Measurements from ENCODE around the gene ZDHHC14. TPM values are rescaled to one million over a fixed set of nuclear protein-coding genes. Genes with fewer than 3 reads are reported as not detected.

The ZDHHC14 gene
- total and polyA plus RNA-seq, 8 donors = 3.4 to 25.7 (median 7.4) TPM

DNA sequence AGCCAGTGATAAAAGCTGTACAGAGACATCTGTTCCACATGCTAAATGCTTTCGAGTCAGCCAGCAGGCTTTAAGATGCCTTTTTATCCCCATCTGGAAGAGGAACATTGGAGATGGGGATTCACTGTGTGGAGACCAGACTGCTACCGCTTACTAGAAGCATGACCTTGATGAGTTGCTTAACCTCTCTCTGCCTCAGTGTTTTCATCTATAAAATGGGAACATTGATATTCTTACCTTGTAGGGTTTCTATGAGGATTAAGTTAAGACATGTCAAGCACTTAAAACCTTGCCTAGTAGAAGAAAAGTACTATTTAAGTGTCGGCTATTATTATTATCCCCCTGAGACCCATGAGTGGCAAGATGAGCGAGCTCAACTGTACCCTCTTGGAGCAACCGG lies 276.8 kb downstream of the ZDHHC14 start:
- Histone ChIP-seq H3K4me3 (no peak overlapping the region), H3K9me3 (no peaks in the 10 kb centered on the region), H3K36me3 (peaks cover 0 to 54% (median 25%) of the 10 kb centered on the region in 4 donors), H3K4me1 (peaks cover 0 to 13% (median 0%) of the 10 kb centered on the region in 4 donors), H3K27me3 (no peaks in the 10 kb centered on the region), H3K27ac (no peak overlapping the region)
- no peak for DNase-seq
- intact Hi-C loops (cut with DNase I; ENCODE audit: low total_unique reads) = no loop called here
- TF ChIP-seq POLR2AphosphoS5 (IDR thresholded peaks at IDR 0.05) (no peak), POLR2A (IDR thresholded peaks at IDR 0.05) (no peak), EP300 (IDR thresholded peaks at IDR 0.05) (no peak)
- TF ChIP-seq, protein P1, sequence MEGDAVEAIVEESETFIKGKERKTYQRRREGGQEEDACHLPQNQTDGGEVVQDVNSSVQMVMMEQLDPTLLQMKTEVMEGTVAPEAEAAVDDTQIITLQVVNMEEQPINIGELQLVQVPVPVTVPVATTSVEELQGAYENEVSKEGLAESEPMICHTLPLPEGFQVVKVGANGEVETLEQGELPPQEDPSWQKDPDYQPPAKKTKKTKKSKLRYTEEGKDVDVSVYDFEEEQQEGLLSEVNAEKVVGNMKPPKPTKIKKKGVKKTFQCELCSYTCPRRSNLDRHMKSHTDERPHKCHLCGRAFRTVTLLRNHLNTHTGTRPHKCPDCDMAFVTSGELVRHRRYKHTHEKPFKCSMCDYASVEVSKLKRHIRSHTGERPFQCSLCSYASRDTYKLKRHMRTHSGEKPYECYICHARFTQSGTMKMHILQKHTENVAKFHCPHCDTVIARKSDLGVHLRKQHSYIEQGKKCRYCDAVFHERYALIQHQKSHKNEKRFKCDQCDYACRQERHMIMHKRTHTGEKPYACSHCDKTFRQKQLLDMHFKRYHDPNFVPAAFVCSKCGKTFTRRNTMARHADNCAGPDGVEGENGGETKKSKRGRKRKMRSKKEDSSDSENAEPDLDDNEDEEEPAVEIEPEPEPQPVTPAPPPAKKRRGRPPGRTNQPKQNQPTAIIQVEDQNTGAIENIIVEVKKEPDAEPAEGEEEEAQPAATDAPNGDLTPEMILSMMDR (IDR thresholded peaks at IDR 0.05) = no peak
- 93 to 97% (median 96%) methylated on average over 5 of the region's 5 CpGs for WGBS, 5 donors

DNA sequence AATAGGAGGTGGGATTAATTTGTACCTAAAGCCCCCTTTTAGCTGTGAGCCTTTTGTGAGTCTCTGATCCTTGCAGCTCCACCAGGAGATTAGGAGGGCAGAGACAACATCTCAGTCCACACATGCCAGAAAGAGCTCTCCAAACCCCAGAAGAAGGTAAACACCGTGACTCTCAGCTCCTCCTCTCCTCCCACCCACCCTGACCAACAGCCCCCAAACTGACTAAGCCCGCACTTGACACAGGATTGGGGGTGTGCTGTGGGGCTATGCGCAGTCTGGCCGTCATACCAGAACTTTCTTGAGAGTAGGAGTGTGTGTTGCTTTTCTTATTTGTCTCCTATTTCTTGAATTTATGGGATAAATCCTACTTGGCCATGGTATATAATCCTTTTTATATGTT lies 277.3 kb downstream of the ZDHHC14 start:
- Histone ChIP-seq H3K36me3 (peaks cover 0 to 51% (median 24%) of the 10 kb centered on the region in 4 donors), H3K27ac (no peak overlapping the region), H3K4me1 (peaks cover 0 to 13% (median 0%) of the 10 kb centered on the region in 4 donors), H3K27me3 (no peaks in the 10 kb centered on the region), H3K4me3 (no peak overlapping the region), H3K9me3 (no peaks in the 10 kb centered on the region)
- TF ChIP-seq EP300 (IDR thresholded peaks at IDR 0.05) (no peak), POLR2AphosphoS5 (IDR thresholded peaks at IDR 0.05) (no peak), POLR2A (IDR thresholded peaks at IDR 0.05) (no peak)
- TF ChIP-seq, protein P1 (IDR thresholded peaks at IDR 0.05) = no peak
- intact Hi-C loops (cut with DNase I; ENCODE audit: low total_unique reads) = no loop called here
- WGBS, 5 donors = 80 to 88% (median 84%) methylated on average over 4 of the region's 4 CpGs
- DNase-seq = no peak

DNA sequence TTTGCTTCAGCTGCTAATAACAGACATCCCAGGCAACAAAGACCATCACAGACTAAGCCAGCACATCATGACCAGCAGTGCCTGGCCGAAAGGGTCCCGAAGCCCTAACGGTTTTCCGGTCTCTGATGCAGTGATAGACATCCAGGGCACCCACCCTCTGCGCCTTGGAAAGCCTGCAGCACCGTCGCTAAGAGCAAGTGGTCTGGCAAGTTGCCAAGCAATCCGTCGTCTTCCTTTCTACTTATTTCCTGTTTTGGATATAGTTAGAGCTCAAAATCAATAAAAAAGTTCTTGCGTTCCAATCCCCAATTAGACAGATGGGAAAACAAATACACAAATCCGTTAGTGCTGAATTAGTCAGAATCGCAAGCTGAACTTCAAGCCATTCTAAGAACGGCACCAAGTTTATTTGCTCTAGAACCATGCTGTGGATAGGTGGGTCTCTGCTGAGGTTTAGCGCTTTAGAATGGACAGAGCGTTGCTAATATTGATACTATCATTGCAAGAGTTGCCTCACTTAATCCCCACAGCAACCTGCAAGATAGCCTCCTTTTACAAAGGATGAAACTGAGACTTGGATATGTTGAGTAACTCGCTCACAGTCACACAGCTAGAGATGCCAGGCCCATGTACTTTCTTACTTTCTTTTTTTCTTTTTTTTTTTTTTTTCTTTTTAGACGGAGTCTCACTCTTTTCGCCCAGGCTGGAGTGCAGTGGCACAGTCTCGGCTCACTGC lies 278.7 kb downstream of the ZDHHC14 start:
- Histone ChIP-seq H3K36me3 (peaks cover 0 to 44% (median 14%) of the 10 kb centered on the region in 4 donors), H3K4me3 (no peak overlapping the region), H3K9me3 (no peaks in the 10 kb centered on the region), H3K27ac (no peak overlapping the region), H3K4me1 (peaks cover 0 to 13% (median 0%) of the 10 kb centered on the region in 4 donors), H3K27me3 (no peaks in the 10 kb centered on the region)
- TF ChIP-seq EP300 (IDR thresholded peaks at IDR 0.05) = no peak
- TF ChIP-seq, protein P1 (IDR thresholded peaks at IDR 0.05) = no peak
- no peak for TF ChIP-seq POLR2AphosphoS5 (IDR thresholded peaks at IDR 0.05)
- no peak for TF ChIP-seq POLR2A (IDR thresholded peaks at IDR 0.05)
- WGBS, 5 donors = 69 to 81% (median 70%) methylated on average over 19 of the region's 19 CpGs
- intact Hi-C loops (cut with DNase I; ENCODE audit: low total_unique reads) = loop anchor here (10.0 kb wide), 1 partner anchor 345 kb away; no protein-coding TSS in a partner anchor
- no peak for DNase-seq

DNA sequence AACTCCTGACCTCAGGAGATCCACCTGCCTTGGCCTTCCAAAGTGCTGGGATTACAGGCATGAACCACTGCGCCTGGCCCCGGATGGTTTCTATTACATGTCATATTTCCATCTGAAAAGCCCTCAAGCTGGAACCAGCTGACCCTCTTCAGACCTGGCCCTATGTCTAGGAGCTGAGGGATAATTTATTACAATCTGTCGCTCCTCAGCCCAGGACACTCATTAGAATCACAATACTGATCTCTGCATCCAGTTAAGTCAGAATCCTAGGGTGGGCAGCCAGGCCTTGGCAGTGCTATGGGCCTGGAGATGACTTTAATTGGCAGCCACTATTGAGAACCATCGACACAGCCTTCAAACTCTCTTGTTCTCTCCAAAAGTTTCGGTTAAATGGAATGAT lies 279.4 kb downstream of the ZDHHC14 start:
- Histone ChIP-seq H3K9me3 (no peaks in the 10 kb centered on the region), H3K36me3 (peaks cover 0 to 37% (median 11%) of the 10 kb centered on the region in 4 donors), H3K4me1 (peaks cover 0 to 13% (median 0%) of the 10 kb centered on the region in 4 donors), H3K4me3 (no peak overlapping the region), H3K27me3 (no peaks in the 10 kb centered on the region), H3K27ac (no peak overlapping the region)
- WGBS, 5 donors = 79 to 93% (median 89%) methylated on average over 5 of the region's 5 CpGs
- no peak for DNase-seq
- intact Hi-C loops (cut with DNase I; ENCODE audit: low total_unique reads) = loop anchor here (10.0 kb wide), 1 partner anchor 346 kb away; no protein-coding TSS in a partner anchor
- no peak for TF ChIP-seq POLR2AphosphoS5 (IDR thresholded peaks at IDR 0.05)
- TF ChIP-seq, protein P1 (IDR thresholded peaks at IDR 0.05) = no peak
- TF ChIP-seq EP300 (IDR thresholded peaks at IDR 0.05) = no peak
